Mesenchymal stem cell (in vitro differentiated cells and primary cell): Measurements from ENCODE around the gene DSCAML1.

Source experiments
- DNase-seq: peaks from one replicate; pipeline ENCODE4 v3.0.0-alpha.2; 2013
- H2AFZ ChIP-seq: one replicate; pipeline ENCODE4 v1.6.1; 2013; ENCODE audit warnings: low read depth, mild to moderate bottlenecking, control low read depth, inconsistent platforms, low read length, moderate library complexity
- H2AK5ac ChIP-seq: 2 replicates; pipeline ENCODE4 v1.6.1; 2013; ENCODE audit warnings: low read length, moderate library complexity, mild to moderate bottlenecking, inconsistent platforms; ENCODE audit not compliant: severe bottlenecking
- H2BK120ac ChIP-seq: one replicate; pipeline ENCODE4 v1.6.1; 2013; ENCODE audit warnings: low read depth, mild to moderate bottlenecking, inconsistent platforms, low read length, moderate library complexity
- H2BK12ac ChIP-seq, 2 experiments: one replicate each; pipeline ENCODE4 v1.6.1; 2013; ENCODE audit warnings: inconsistent platforms in 2 of 2, low read length in 2 of 2, mild to moderate bottlenecking in 2 of 2, moderate library complexity in 2 of 2, control low read depth in 1 of 2
- H2BK15ac ChIP-seq: one replicate; pipeline ENCODE4 v1.6.1; 2013; ENCODE audit warnings: mild to moderate bottlenecking, low read depth, inconsistent platforms; ENCODE audit not compliant: poor library complexity, severe bottlenecking
- H2BK5ac ChIP-seq: 2 replicates; pipeline ENCODE4 v1.6.1; 2013; ENCODE audit warnings: low read depth, mild to moderate bottlenecking, low read length, control low read depth, inconsistent platforms; ENCODE audit not compliant: poor library complexity, severe bottlenecking
- H3K14ac ChIP-seq, 2 experiments: one replicate each; pipeline ENCODE4 v1.6.1; 2013; ENCODE audit warnings: inconsistent platforms in 2 of 2, low read length in 2 of 2, control low read depth in 1 of 2, mild to moderate bottlenecking in 1 of 2, moderate library complexity in 1 of 2
- H3K18ac ChIP-seq, 2 experiments: one replicate each; pipeline ENCODE4 v1.6.1; 2013; ENCODE audit warnings: inconsistent platforms in 2 of 2, low read length in 2 of 2, control low read depth in 1 of 2, low read depth in 1 of 2, mild to moderate bottlenecking in 1 of 2
- H3K23ac ChIP-seq, 2 experiments: one replicate each; pipeline ENCODE4 v1.6.1; 2013; ENCODE audit warnings: inconsistent platforms in 2 of 2, low read length in 2 of 2, mild to moderate bottlenecking in 2 of 2, moderate library complexity in 2 of 2, control low read depth in 1 of 2
- H3K27ac ChIP-seq: 2 replicates; pipeline ENCODE4 v1.5.1; 2013; ENCODE audit warnings: mild to moderate bottlenecking, moderate library complexity, low read length, control low read depth, inconsistent platforms; ENCODE audit not compliant: poor library complexity, severe bottlenecking
- H3K27me3 ChIP-seq, 2 experiments: 2 replicates each; pipeline versions ENCODE4 v1.6.1 to v1.7.0; 2013; ENCODE audit warnings: low read length in 2 of 2, mild to moderate bottlenecking in 2 of 2, moderate library complexity in 2 of 2, control low read depth in 1 of 2, inconsistent platforms in 1 of 2; ENCODE audit not compliant: control insufficient read depth in 1 of 2, insufficient read depth in 1 of 2
- H3K36me3 ChIP-seq, 2 experiments: 2 replicates each; pipeline versions ENCODE4 v1.6.1 to v1.7.0; 2013; ENCODE audit warnings: low read length in 2 of 2, control low read depth in 1 of 2, inconsistent platforms in 1 of 2, low read depth in 1 of 2, mild to moderate bottlenecking in 1 of 2; ENCODE audit not compliant: insufficient read depth in 2 of 2, control insufficient read depth in 1 of 2
- H3K4ac ChIP-seq, 2 experiments: one replicate each; pipeline ENCODE4 v1.6.1; 2013; ENCODE audit warnings: inconsistent platforms in 2 of 2, low read length in 2 of 2, mild to moderate bottlenecking in 2 of 2, moderate library complexity in 2 of 2, control low read depth in 1 of 2, low read depth in 1 of 2
- H3K4me1 ChIP-seq: 2 replicates; pipeline ENCODE4 v1.6.1; 2013; ENCODE audit warnings: low read depth, low read length, control low read depth; ENCODE audit not compliant: control insufficient read depth, insufficient read depth
- H3K4me2 ChIP-seq: 2 replicates; pipeline ENCODE4 v1.6.1; 2013; ENCODE audit warnings: low read length, mild to moderate bottlenecking, inconsistent platforms; ENCODE audit not compliant: poor library complexity, severe bottlenecking
- H3K4me3 ChIP-seq, 2 experiments: 2 replicates each; pipeline versions ENCODE4 v1.5.1 to v1.7.0; 2013; ENCODE audit warnings: low read length in 2 of 2, mild to moderate bottlenecking in 2 of 2, control low read depth in 1 of 2, low read depth in 1 of 2; ENCODE audit not compliant: insufficient read depth in 1 of 2
- H3K79me1 ChIP-seq: replicated peaks from 2 replicates; pipeline ENCODE4 v1.6.1; 2013; ENCODE audit warnings: mild to moderate bottlenecking, control low read depth, low read length, inconsistent platforms; ENCODE audit not compliant: poor library complexity, severe bottlenecking
- H3K9ac ChIP-seq: 2 replicates; pipeline ENCODE4 v1.7.0; 2013; ENCODE audit warnings: mild to moderate bottlenecking, low read length, moderate library complexity
- H3K9me3 ChIP-seq: 2 replicates; pipeline ENCODE4 v1.7.0; 2013; ENCODE audit warnings: mild to moderate bottlenecking, low read length; ENCODE audit not compliant: control insufficient read depth
- H4K8ac ChIP-seq: one replicate; pipeline ENCODE4 v1.6.1; 2013; ENCODE audit warnings: inconsistent platforms, mild to moderate bottlenecking, low read length, moderate library complexity
- H4K91ac ChIP-seq: one replicate; pipeline ENCODE4 v1.6.1; 2013; ENCODE audit warnings: mild to moderate bottlenecking, low read length, inconsistent platforms
- WGBS: methylation state at CpG from one replicate; pipeline ENCODE4 v1.1.7; 2013; ENCODE audit warnings: mixed read lengths; 5-methylcytosine and 5-hydroxymethylcytosine counted together

DSCAML1 gene

GRCh38 chr11:117502779-117503100, 294.3 kb downstream of the DSCAML1 start:
- Histone ChIP-seq H3K23ac (no peak overlapping the region), H3K18ac (no peak overlapping the region), H3K9me3 (no peaks in the 10 kb centered on the region), H3K4me1 (peaks cover 1% of the 10 kb centered on the region), H3K79me1 (no peaks in the 10 kb centered on the region), H3K14ac (no peak overlapping the region), H2BK120ac (no peak overlapping the region), H3K4me3 (no peak overlapping the region), H3K27ac (no peak overlapping the region), H3K36me3 (peaks cover 0 to 6% of the 10 kb centered on the region in 2 experiments), H3K9ac (no peak overlapping the region), H3K4ac (no peak overlapping the region), H2BK5ac (no peak overlapping the region), H2AFZ (no peak overlapping the region), H2BK15ac (no peak overlapping the region), H3K27me3 (peaks cover 44 to 51% of the 10 kb centered on the region in 2 experiments), H4K8ac (no peak overlapping the region), H4K91ac (no peak overlapping the region), H3K4me2 (no peak overlapping the region), H2BK12ac (no peak overlapping the region), H2AK5ac (no peak overlapping the region)
- no peak for DNase-seq
- WGBS, result 79% methylated on average over 10 of the region's 10 CpGs

- H3K14ac ChIP-seq, result no peak overlapping the region
- H3K9me3 ChIP-seq, result no peaks in the 10 kb centered on the region
- no peak for DNase-seq
- no peak overlapping the region for H2BK15ac ChIP-seq
- H2AK5ac ChIP-seq, result no peak overlapping the region
- no peak overlapping the region for H4K8ac ChIP-seq
- H3K27ac ChIP-seq, result no peak overlapping the region
- no peak overlapping the region for H3K4me3 ChIP-seq
- no peak overlapping the region for H3K9ac ChIP-seq
- H3K4ac ChIP-seq, result no peak overlapping the region
- no peak overlapping the region for H3K4me2 ChIP-seq
- no peak overlapping the region for H2BK120ac ChIP-seq
- no peak overlapping the region for H2BK12ac ChIP-seq
- no peak overlapping the region for H2AFZ ChIP-seq
- peaks cover 42 to 54% of the 10 kb centered on the region in 2 experiments for H3K27me3 ChIP-seq
- peaks cover 1% of the 10 kb centered on the region for H3K4me1 ChIP-seq
- no peak overlapping the region for H2BK5ac ChIP-seq
- H3K18ac ChIP-seq, result no peak overlapping the region
- H3K79me1 ChIP-seq, result no peaks in the 10 kb centered on the region
- H4K91ac ChIP-seq, result no peak overlapping the region
- 76% methylated on average over 22 of the region's 22 CpGs for WGBS
- no peak overlapping the region for H3K23ac ChIP-seq
- peaks cover 0 to 8% of the 10 kb centered on the region in 2 experiments for H3K36me3 ChIP-seq
These were observed 294.8 kb downstream of the DSCAML1 start for GRCh38 chr11:117502015-117502778.

GRCh38 chr11:117501237-117501898, 295.6 kb downstream of the DSCAML1 start:
- H3K23ac ChIP-seq, result no peak overlapping the region
- H2AFZ ChIP-seq, result no peak overlapping the region
- no peak overlapping the region for H3K4me2 ChIP-seq
- H3K4ac ChIP-seq, result no peak overlapping the region
- H3K27me3 ChIP-seq, result peaks cover 50 to 62% of the 10 kb centered on the region in 2 experiments
- H2BK120ac ChIP-seq, result no peak overlapping the region
- no peak overlapping the region for H4K8ac ChIP-seq
- no peaks in the 10 kb centered on the region for H3K4me1 ChIP-seq
- H3K9ac ChIP-seq, result no peak overlapping the region
- H2BK12ac ChIP-seq, result no peak overlapping the region
- DNase-seq, result no peak
- H4K91ac ChIP-seq, result no peak overlapping the region
- WGBS, result 72% methylated on average over 14 of the region's 14 CpGs
- H3K9me3 ChIP-seq, result no peaks in the 10 kb centered on the region
- no peak overlapping the region for H3K14ac ChIP-seq
- no peak overlapping the region for H3K18ac ChIP-seq
- no peak overlapping the region for H3K4me3 ChIP-seq
- H2BK5ac ChIP-seq, result no peak overlapping the region
- no peak overlapping the region for H3K27ac ChIP-seq
- H3K79me1 ChIP-seq, result no peaks in the 10 kb centered on the region
- H3K36me3 ChIP-seq, result peaks cover 0 to 8% of the 10 kb centered on the region in 2 experiments
- no peak overlapping the region for H2BK15ac ChIP-seq
- H2AK5ac ChIP-seq, result no peak overlapping the region

- Histone ChIP-seq H3K4me3 (no peak overlapping the region), H2BK15ac (no peak overlapping the region), H3K23ac (no peak overlapping the region), H2BK12ac (no peak overlapping the region), H3K4me2 (no peak overlapping the region), H2BK5ac (no peak overlapping the region), H3K9me3 (no peaks in the 10 kb centered on the region), H3K36me3 (peaks cover 0 to 8% of the 10 kb centered on the region in 2 experiments), H3K79me1 (no peaks in the 10 kb centered on the region), H2AK5ac (no peak overlapping the region), H4K8ac (no peak overlapping the region), H3K9ac (no peak overlapping the region), H3K18ac (no peak overlapping the region), H3K4me1 (no peaks in the 10 kb centered on the region), H4K91ac (no peak overlapping the region), H3K4ac (no peak overlapping the region), H3K27me3 (peaks cover 62 to 81% of the 10 kb centered on the region in 2 experiments), H3K27ac (no peak overlapping the region), H2BK120ac (no peak overlapping the region), H2AFZ (no peak overlapping the region), H3K14ac (no peak overlapping the region)
- WGBS, result 89% methylated on average over 5 of the region's 6 CpGs
- DNase-seq, result no peak
These were observed 298.2 kb downstream of the DSCAML1 start for GRCh38 chr11:117498791-117499190.
